Heart right ventricle (tissue), 16 donors: ENCODE measurements around the gene HS6ST3. TPM values are rescaled to one million over a fixed set of nuclear protein-coding genes. Genes with fewer than 3 reads are reported as not detected.

ENCODE experiments used
- ATAC-seq, 8 donors: fragments of 200-7000 bp; cut with Tn5 transposase; one replicate each; pipeline ENCODE4 v1.9.1; 2020; ENCODE audit warnings: mild to moderate bottlenecking in 8 of 8, moderate library complexity in 8 of 8, moderate number of reproducible peaks in 1 of 8
- DNase-seq, 2 donors: peaks; one replicate each; pipeline ENCODE4 v3.0.0-alpha.2; 2020
- H3K27ac ChIP-seq, 10 donors: fragments of 200-600 bp; sonication (generic) in 2 of 10; one replicate each; pipeline versions ENCODE4 v1.5.0 to v1.8.0; 2020 to 2022; ENCODE audit warnings: mild to moderate bottlenecking in 3 of 10
- H3K27me3 ChIP-seq, 7 donors: fragments of 200-600 bp; one replicate each; pipeline ENCODE4 v1.8.0; 2021 to 2022; ENCODE audit warnings: mild to moderate bottlenecking in 2 of 7
- H3K36me3 ChIP-seq, 9 donors: fragments of 200-600 bp; sonication (generic) in 1 of 9; one replicate each; pipeline versions ENCODE4 v1.5.0 to v1.8.0; 2020 to 2022; ENCODE audit warnings: mild to moderate bottlenecking in 2 of 9
- H3K4me1 ChIP-seq, 9 donors: fragments of 200-600 bp; sonication (generic) in 1 of 9; one replicate each; pipeline versions ENCODE4 v1.5.0 to v1.8.0; 2020 to 2022; ENCODE audit warnings: mild to moderate bottlenecking in 4 of 9
- H3K4me3 ChIP-seq, 10 donors: fragments of 200-600 bp; sonication (generic) in 2 of 10; one replicate each; pipeline versions ENCODE4 v1.5.0 to v1.8.0; 2020 to 2022; ENCODE audit warnings: mild to moderate bottlenecking in 7 of 10, moderate library complexity in 2 of 10
- H3K9me3 ChIP-seq, 11 donors: fragments of 200-600 bp in 10 of 11; sonication (generic) in 2 of 11; one replicate each; pipeline versions ENCODE4 v1.5.0 to v1.8.0; 2013 to 2022; ENCODE audit warnings: mild to moderate bottlenecking in 2 of 11, control low read depth in 1 of 11, moderate library complexity in 1 of 11
- WGBS, 2 donors: extraction: QIAGEN DNeasy Blood & Tissue Kit; methylation state at CpG; one replicate each; pipeline ENCODE4 v1.1.7; 2013; ENCODE audit warnings: inconsistent platforms in 1 of 2; 5-methylcytosine and 5-hydroxymethylcytosine counted together
- intact Hi-C, 10 donors: fragments of 100-400 bp; cut with DNase I; formaldehyde crosslinking; loops; one replicate each; pipeline versions ENCODE4 v1.11.1 to v1.14.2; 2022
- polyA plus RNA-seq, 2 donors: library from polyadenylated mRNA; stranded (reverse); fragments of 200-250 nt; gene quantifications; one replicate each; pipeline ENCODE4 v1.2.3, GENCODE V29; 2013
- total RNA-seq, 10 donors: library from RNA; stranded (reverse); fragmentation: NEBNext Ultra II Directional in 3 of 10; extraction: Animal tissue kit (Norgen Biotek cat#: 25700) in 3 of 10; gene quantifications; one replicate each; pipeline versions ENCODE4 v1.2.1 to v1.2.4, GENCODE V29; 2021 to 2023
- TF ChIP-seq, protein P1 (sequence below), 9 donors: fragments of 200-600 bp; sonication (generic) in 2 of 9; IDR thresholded peaks; one replicate each; pipeline versions ENCODE4 v1.5.0 to v1.8.0; 2021 to 2022; ENCODE audit warnings: antibody characterized with exemption in 9 of 9, mild to moderate bottlenecking in 5 of 9, moderate library complexity in 1 of 9
- donor health status: Arrhythmogenic right ventricular cardiomyopathy.
- donor health status: ischemic (EF 13 %, LVEDD 7.1; RV severe dilation, severe dysfunction).
- donor health status: healthy with polysubstance abuse.
- donor health status: DM: no; HTN: yes; CAD: no.
- donor health status: DM: no; HTN: no; CAD: no.
- donor health status: ischemic (EF 25% LVEDD 6.9; RV normal size, moderate dysfunction).
- donor health status: ischemic (EF 25% LVEDD 5.7; RV mildly dilated, moderate dysfunction).
- donor health status: healthy.
- donor health status: DM: yes; HTN: yes; CAD: no.
- donor health status: Ischemic cardiomyopathy.
- donor health status: ischemic (EF 35%, LVEDD 5.7; RV mildly dilated, moderate dysfunction).
- donor health status: nonischemic (EF 11% LVEDD 7.7; RV severe dilation, severe dysfunction).
- donor health status: DM: yes; HTN: yes; CAD: no.
- donor health status: PGD.
- donor health status: ischemic (EF 29% LVEDD 5.4; RV normal size, mild dysfunction).
- donor health status: nonischemic (EF 23%, LVEDD 6.1; RV moderate dilation, normal function).

The HS6ST3 gene
- total and polyA plus RNA-seq, 12 donors = 0.01 to 7.6 (median 1.2) TPM

DNA sequence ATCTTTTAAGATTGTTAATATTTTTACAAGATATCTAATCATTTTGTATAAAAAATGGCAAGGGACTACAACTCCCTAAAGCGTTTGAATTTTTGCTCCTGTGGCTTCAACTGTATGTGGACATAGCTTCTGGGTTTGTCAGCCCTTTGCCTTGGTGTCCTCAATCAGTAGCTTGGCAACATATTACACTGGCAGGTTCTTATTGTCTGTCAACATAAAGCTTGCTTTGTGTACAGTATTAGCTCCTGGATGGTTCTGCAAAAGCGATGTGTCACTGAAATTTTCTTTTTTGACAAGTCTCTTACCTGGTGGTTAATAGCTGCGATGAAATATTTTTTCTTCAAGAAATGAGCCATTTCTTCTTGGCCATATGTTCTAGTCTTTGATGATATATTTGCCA lies 190.0 kb downstream of the HS6ST3 start:
- DNase-seq (no peak), ATAC-seq (no peak)
- Histone ChIP-seq H3K9me3 (no peaks in the 10 kb centered on the region), H3K4me1 (no peaks in the 10 kb centered on the region), H3K4me3 (no peak overlapping the region), H3K27ac (no peak overlapping the region), H3K27me3 (no peaks in the 10 kb centered on the region), H3K36me3 (no peaks in the 10 kb centered on the region)
- TF ChIP-seq, protein P1, sequence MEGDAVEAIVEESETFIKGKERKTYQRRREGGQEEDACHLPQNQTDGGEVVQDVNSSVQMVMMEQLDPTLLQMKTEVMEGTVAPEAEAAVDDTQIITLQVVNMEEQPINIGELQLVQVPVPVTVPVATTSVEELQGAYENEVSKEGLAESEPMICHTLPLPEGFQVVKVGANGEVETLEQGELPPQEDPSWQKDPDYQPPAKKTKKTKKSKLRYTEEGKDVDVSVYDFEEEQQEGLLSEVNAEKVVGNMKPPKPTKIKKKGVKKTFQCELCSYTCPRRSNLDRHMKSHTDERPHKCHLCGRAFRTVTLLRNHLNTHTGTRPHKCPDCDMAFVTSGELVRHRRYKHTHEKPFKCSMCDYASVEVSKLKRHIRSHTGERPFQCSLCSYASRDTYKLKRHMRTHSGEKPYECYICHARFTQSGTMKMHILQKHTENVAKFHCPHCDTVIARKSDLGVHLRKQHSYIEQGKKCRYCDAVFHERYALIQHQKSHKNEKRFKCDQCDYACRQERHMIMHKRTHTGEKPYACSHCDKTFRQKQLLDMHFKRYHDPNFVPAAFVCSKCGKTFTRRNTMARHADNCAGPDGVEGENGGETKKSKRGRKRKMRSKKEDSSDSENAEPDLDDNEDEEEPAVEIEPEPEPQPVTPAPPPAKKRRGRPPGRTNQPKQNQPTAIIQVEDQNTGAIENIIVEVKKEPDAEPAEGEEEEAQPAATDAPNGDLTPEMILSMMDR (IDR thresholded peaks at IDR 0.05) = no peak
- intact Hi-C loops = no loop called here
- WGBS, 2 donors = 69 to 90% methylated on average over 3 of the region's 3 CpGs

DNA sequence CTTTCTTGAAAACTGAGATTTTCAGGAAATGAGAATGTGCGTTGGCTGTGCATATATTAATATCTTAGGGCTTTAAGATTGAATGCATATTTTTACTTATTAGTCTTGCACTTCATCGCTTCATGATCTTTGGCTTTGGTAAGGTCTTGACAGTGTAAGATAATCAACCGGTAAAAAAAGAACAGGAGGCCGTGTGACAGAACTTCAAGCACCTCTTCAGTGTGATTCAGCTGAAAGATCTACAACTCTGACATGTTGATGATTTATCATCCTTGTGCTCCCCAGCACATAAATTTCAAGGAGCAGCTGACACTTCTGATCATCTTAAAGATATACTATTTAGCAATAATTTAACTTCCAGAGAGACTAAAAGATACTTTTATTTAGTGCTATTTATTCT lies 195.1 kb downstream of the HS6ST3 start:
- Histone ChIP-seq H3K36me3 (no peaks in the 10 kb centered on the region), H3K27me3 (no peaks in the 10 kb centered on the region), H3K27ac (no peak overlapping the region), H3K4me3 (no peak overlapping the region), H3K4me1 (no peaks in the 10 kb centered on the region), H3K9me3 (peaks cover 0 to 4% (median 0%) of the 10 kb centered on the region in 11 donors)
- DNase-seq = no peak
- TF ChIP-seq, protein P1 (IDR thresholded peaks at IDR 0.05) = no peak
- WGBS, 2 donors = 44 to 56% methylated on average over 4 of the region's 4 CpGs
- no peak for ATAC-seq
- intact Hi-C loops = no loop called here

DNA sequence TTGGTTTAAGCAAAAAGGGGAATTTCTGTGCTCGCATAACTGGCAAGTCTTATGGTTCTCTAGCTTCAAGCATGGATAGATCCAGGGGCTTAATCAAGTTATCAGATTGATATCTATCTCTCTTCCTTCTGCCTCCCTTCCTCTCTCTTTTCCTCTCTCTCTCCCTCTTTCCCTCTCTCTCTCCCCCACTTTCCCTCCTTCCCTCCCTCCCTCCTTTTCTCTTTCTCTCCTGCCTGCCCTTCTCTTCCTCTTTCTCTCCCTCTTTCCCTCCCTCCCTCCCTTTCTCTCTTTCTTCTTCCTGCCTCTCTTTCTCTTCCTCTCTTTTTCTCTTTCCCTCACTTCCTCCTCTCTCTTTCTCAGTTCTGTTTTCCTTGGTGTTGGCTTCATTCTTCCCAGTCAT lies 195.8 kb downstream of the HS6ST3 start:
- TF ChIP-seq, protein P1 (IDR thresholded peaks at IDR 0.05) = no peak
- Histone ChIP-seq H3K27ac (no peak overlapping the region), H3K36me3 (no peaks in the 10 kb centered on the region), H3K4me1 (no peaks in the 10 kb centered on the region), H3K9me3 (peaks cover 0 to 4% (median 0%) of the 10 kb centered on the region in 11 donors), H3K4me3 (no peak overlapping the region), H3K27me3 (no peaks in the 10 kb centered on the region)
- WGBS, 2 donors = 88% methylated on average over 1 of the region's 1 CpG
- intact Hi-C loops = no loop called here
- no peak for ATAC-seq
- no peak for DNase-seq

DNA sequence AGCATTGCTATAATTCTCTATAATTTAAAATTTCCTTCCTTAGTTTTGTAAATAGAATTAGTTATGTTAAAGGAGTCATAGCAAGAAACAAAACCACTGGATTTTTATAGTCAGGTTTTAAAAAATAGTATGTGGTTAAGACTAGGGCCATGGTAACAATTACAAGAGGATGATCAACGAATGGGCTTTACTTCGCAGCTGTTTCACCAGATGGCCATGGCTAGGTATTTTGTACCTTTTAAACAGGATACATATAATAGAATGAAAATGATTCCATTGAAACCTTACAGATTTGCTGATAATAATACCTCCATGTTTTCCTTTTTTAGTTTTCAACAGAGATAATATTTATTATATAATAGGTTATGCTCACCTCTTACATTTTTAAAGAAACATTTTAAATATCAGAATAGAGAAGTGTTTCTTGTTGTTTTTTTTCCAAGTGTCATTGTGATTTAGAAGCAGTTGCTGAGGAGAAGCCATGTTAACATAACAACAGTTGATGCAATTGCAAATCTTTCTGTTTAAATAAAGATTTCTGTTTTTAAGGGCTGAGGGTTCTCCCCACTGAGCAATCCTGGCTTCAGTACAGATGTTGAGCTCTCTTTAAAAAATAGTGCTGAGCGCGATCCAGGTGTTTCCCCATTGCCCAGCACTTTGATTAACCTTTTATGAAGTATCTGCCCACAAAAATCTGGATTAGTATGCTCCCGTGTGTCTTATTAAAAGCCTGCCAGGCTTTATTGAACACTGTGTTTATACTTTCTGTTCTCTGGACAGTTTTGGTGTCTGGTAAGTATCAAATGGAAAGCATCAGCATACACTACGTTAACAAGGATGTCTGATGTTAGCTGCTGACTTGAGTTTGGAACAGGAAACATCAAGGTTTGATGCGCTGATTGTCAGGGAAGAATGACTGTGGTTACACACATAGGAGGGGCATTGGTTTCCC lies 205.3 kb downstream of the HS6ST3 start:
- H3K9me3 ChIP-seq = no peaks in the 10 kb centered on the region
- no peak overlapping the region for H3K4me3 ChIP-seq
- DNase-seq (no peak), ATAC-seq (no peak)
- H3K36me3 ChIP-seq = no peaks in the 10 kb centered on the region
- intact Hi-C loops = loop anchor here in 1 of 10 donors (5.0 kb wide), 1 partner anchor 587 kb away; no protein-coding TSS in a partner anchor
- H3K27me3 ChIP-seq = no peaks in the 10 kb centered on the region
- no peak overlapping the region for H3K27ac ChIP-seq
- WGBS, 2 donors = 46 to 47% methylated on average over 7 of the region's 7 CpGs
- H3K4me1 ChIP-seq = no peaks in the 10 kb centered on the region
- TF ChIP-seq, protein P1 (IDR thresholded peaks at IDR 0.05) = no peak
